Embryonic facial prominence (tissue), 1 donor: ENCODE results near the gene ST3GAL3.
"Not testable (repeated sequence)": the region's sequence is repeated elsewhere in the genome, so short reads cannot be mapped to it uniquely, and the experiment has no call there.

ENCODE experiments used
- DNase-seq: peaks from one replicate; pipeline ENCODE4 v3.0.0-alpha.2; 2016; ENCODE audit errors: extremely low spot score

The ST3GAL3 gene

GRCh38 chr1:43703836-43704235, 3.5 kb upstream of the ST3GAL3 start:
- no peak for DNase-seq

- DNase-seq, result no peak
Observed at GRCh38 chr1:43704838-43705237, 2.5 kb upstream of the ST3GAL3 start.

DNA sequence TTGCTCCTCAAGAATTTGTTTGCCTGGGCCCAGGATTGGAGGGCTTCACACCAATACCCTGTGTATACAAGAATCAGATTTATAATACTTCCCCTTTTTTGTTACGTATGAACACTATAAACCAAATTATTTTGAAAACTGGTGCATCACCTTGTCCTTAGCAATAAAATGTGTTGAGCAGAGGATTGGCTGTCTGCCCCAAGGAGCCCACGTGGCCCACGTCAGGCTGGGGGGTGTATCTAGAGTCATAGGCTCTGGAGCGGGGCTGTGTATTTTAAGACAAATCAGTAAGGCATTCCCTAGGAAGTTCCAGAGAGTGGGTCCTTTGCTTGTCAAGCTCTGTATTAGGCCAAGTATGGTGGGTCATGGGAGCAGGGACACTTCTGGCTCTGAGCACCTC, 2.0 kb upstream of the ST3GAL3 start:
- DNase-seq, result no peak

DNA sequence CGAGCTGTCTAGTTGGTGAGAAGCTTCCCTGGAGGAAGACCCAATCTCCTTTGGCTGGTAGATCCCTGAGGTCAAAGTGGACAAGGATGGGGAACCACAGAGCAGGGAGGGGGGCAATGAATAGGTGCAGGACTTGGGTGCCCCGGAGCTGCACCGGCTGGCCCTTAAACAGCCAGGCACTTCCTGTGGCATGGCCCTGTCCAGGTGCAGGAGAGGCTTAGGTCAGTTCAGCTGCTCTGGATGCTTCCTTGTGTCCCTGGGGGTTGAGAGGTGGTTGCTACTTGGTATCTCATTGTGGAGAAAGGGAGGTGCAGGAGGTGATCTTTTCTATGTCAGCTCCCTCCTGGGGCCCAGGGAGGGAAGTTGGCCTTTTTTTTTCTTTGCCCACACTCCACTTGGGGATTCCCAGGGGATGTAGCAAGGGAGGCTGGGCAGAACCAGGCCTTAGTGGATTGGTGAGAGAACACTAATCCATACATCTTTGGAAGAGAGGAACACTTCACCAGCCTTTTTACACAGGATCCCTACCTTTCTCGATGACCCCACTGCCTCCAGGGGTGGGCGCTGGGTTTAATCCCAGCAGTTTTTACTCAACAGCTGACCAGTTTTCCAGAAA, 1.2 kb upstream of the ST3GAL3 start:
- no peak for DNase-seq

DNA sequence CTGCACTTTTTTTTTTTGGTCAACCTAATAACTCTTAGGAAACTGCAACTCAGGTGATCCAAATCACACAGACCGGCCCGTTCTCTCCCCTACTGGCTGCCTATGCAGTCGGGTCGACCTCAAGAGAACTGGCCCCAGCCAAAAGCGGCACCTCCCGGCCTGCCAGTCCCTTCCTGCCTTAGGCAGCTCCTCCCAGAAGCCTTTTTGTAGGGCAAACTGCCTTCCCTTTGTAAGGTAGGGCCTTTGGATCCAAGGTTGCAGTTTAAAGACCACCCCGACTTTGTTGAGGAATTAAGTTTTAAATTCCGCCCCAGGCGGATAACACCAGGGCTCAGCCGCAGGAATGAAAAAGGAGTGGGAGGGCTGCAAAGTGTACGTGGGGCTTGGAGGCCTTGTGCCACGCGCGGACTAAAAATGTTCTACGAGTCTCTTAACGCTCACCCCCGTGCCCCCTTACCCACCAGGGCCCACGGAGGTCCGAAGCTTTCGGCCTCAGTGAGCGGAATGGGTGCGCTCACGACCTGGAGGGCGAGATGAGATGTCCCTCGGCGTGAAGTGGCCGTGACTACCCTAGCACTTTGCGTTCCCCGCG, 642 bp upstream of the ST3GAL3 start:
- no peak for DNase-seq

DNA sequence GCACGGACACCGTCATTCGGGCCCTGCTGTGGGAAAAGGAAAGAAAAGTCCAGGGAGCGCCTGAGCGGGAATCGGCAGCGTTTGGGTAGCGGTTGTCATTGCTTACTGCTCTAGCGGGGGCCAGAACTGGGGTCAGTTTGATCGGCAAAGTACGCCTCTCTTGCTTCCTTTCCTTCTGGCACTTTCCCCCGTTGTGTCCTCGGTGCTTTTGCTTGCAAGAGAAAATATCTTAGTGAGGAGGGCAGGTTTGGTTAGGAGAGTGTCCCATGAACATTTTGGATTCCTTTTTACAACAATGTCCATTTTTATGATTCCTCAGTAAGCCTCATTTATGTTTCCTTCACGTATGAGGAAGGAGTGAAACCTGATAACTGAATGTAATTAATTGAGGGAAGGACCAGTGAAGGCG, 670 bp downstream of the ST3GAL3 start:
- DNase-seq, result no peak

DNA sequence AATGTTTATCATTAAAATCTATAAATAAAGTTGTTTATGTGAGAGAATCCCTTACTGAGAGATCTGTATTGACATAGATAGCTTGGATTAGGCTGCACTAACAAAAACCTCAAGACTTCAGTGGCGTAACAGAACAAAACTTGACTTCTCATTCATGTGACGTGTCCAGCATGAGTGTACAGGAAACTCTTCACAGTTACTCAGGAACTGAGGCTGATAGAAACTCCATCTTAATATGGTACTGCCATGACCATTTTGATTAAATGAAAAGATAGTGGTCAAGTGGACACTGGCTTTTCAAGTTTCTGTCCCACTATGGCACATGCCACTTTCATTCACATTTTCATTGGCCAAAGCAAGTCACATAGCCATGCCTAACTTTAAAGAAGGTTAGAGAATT, 3.7 kb downstream of the ST3GAL3 start:
- no peak for DNase-seq

- no peak for DNase-seq
Observed at GRCh38 chr1:43711524-43712386, 4.4 kb downstream of the ST3GAL3 start.

DNA sequence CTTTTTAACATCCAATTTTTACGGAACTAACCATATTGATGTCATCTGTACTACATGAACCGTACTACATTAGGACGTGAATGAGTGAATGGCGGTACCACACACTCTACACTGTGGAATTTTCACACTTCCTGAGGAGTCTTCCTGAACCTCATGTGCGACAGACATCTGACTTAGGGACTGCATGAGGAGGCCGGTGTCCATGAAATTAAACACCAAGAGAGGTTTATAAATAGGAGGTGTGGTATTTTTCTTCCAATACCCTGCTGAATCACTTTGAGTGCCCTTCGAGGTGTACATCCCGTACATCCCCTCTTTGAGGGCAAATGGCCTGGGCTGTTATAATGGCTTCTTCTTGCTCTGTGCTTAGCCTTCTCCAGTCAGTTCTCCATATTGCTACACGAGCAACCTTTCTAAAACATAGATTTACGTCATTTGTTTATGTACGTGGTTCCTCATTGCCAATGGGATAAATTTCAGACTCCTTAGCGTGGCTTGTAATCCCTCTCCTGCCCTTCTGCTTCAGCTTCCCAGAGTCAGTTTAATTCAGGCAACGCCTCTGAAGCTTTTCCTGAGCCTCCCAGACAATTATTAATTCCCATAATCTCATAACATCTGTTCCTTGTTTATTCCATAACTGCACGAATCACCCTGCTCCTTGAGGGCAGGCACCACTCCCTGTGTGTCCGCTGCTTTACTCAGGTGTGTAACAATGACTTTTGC, 9.4 kb downstream of the ST3GAL3 start:
- no peak for DNase-seq

- no peak for DNase-seq
Observed at GRCh38 chr1:43719063-43719462, 11.7 kb downstream of the ST3GAL3 start.

DNA sequence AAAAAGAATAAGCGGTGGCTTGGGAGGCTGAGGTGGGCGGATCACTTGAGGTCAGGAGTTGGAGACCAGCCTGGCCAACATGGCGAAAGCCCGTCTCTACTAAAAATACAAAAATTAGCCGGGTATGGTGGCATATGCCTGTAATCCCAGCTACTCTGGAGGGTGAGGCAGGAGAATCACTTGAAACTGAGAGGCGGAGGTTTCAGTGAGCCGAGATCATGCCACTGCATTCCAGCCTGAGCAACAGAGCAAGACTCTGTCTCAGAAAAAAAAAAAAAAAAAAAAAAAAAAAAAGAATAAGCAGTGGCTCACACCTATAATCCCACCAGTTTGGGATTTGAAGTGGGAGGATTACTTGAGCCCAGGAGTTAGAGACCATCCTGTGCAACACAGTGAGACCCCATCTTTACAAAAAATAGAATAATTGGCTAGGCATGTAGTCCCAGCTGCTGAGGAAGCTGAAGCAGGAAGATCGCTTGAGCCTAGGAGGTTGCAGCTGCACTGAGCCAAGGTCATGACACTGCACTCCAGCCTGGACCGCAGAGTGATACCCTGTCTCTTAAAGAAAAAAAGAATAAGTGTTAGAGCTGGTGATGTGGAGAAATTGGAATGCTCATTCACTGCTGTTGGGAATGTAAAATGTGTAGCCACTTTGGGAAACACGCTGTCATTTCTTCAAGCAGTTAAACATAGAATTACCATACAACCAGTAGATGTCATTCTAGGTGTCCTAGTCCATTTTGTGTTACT, 12.5 kb downstream of the ST3GAL3 start:
- not testable (repeated sequence) for DNase-seq

DNA sequence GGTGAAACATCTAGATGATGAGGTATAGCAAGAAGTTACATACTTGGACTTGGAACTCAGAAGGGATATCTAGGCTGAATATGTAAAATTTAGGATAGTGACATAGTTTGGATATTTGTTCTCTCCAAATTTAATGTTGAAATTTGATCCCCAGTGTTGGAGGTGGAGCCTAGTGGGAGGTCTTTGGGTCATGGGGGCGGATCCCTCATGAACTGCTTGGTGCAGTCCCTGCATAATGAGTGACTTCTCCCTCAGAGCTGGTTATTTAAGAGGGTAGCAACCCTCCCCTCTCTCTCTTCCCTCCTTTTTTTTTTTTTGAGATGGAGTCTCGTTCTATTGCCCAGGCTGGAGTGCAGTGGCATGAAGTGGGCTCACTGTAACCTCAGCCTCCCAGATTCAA, 15.5 kb downstream of the ST3GAL3 start:
- DNase-seq, result no peak

DNA sequence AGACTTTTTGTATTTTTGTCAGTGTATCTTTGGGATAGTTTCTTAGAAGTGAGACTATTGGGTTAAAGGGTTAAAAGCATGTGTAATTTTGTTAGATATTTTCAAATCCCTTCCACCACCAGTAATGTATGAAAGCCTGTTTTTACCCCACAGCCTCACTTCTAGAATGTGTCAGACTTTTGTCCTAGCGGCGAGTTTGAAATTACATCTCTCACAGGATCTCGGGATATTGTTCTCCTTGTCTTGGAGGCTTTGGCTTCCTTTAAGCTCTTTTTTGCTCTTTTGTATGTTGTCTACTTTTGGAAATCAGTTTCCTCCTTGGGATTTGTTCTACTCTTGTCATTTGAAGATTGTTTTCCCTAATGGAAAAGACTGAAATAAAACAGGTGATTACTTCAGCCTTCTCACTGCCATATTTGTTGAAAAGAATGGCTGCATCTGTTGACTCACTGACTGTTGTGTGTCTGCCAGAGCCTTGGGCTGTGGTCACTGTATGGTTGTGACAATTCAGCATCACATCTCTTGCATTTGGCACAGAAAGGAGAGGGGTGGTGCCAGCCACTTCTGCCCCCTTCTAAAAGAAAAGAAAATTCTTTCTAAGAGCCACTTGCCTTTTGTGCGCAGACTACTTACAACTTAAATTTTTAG, 22.6 kb downstream of the ST3GAL3 start:
- no peak for DNase-seq

GRCh38 chr1:43731867-43732531, 24.7 kb downstream of the ST3GAL3 start:
- no peak for DNase-seq

DNA sequence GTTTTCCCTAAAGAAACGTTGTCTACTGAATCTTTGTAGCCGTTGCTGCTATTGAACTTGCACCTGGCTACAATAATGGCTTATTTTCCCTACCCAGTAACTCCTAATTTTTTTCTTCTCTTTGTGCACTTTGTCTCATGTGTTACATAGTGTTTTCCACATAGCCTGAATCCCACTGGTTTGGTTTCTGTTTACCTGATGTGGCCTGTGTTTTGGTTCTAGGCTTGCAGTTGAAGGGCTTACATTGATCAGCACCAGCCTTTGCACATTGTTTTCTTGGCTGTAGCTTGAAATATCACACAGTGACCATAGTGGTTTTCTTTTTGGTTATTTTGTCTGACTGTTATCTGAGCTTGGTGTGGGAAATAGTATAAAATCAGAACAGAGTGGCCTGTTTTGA, 29.5 kb downstream of the ST3GAL3 start:
- no peak for DNase-seq

DNA sequence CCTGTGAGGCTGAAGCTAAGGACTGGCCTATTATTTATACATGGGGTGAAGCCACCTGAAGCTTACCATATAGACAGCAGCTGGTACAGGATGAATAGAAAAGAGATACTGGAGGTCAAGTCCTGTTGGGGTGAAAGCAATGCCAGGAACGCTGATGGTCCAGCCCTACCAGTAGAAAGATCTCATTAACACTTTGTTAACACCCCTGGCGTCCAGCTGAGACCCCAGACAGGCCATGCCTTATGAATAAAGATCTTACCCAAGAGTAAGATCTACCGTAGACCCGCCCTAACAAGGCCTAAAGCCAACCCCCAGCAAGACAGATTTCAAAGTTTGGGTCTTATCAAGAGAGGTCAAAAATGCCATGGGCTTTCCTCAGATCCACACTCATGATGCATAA, 34.7 kb downstream of the ST3GAL3 start:
- no peak for DNase-seq

GRCh38 chr1:43743206-43743605, 35.9 kb downstream of the ST3GAL3 start:
- no peak for DNase-seq

DNA sequence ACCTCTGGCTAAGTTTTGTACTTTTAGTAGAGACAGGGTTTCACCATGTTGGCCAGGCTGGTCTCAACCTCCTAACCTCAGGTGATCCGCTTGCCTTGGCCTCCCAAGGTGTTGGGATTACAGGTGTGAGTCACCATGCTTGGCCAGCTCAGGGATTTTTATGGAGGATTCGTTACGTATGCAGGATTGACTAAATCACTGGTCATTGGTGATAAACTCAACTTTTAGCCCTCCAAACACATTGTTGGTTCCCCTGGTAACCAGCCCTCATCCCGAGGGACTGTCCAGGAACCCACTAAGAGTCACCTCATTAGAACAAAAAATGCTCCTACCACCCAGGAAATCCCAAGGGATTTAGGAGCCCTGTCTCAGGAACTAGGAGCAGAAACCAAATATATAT, 40.4 kb downstream of the ST3GAL3 start:
- no peak for DNase-seq

- DNase-seq, result no peak
Observed at GRCh38 chr1:43750083-43750482, 42.7 kb downstream of the ST3GAL3 start.

DNA sequence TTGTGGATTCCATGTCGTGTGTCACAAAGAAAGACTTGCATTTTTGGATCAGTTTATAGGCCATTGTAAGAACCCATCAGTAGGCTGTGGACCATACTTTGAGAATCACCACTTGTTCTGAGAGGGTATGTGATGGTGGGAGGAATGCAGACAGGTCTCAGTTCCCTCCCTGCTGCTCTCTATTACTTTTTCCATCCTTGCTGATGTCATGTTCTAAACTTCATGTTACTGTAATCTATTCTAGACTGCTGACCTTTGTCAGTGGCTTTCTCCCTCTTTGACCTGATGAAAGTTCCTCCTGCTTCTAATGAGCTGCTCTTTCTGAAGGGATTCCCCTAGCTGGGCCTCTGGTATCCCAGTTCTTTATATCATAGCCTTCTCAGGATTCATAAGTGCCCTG, 46.1 kb downstream of the ST3GAL3 start:
- no peak for DNase-seq

DNA sequence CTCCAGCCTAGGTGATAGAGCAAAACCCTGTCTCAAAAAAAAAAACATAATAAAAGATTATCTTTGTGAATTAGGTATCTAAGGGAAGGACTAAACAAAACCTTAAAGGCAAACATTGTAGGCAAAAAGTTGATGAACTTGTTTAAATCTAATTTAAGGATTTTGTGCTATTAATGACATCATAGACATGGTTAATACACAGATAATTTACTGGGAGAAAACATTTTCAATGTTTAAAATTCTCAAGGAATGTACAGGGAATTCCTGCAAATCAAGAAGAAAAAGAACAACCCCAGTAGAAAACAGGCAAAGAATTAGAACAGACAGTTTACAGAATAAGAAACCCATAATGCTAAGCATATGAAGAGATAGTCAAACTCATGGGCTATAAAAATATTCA, 47.6 kb downstream of the ST3GAL3 start:
- no peak for DNase-seq
